Skin of body (tissue), 2 donors: Measurements from ENCODE around the gene AGPAT3. TPM values are rescaled to one million over a fixed set of nuclear protein-coding genes. Genes with fewer than 3 reads are reported as not detected.

Experiments
- DNase-seq: peaks from one replicate; lab custom pipeline; 2025; lab: John Stamatoyannopoulos, UW
- total RNA-seq: library from RNA; depleted of rRNA; stranded (reverse); fragments of >200 nt; gene quantifications from one replicate; pipeline ENCODE4 v1.2.3, GENCODE V29; 2014

Gene AGPAT3
- total RNA-seq, 1 donor from 2014 or later, result 27.0 TPM

- no peak for DNase-seq
Measured at GRCh38 chr21:43973634-43973955, 108.6 kb downstream of the AGPAT3 start.

GRCh38 chr21:43974791-43975468 lies 109.9 kb downstream of the AGPAT3 start:
- DNase-seq, result peak; percentile 10

- peak; percentile 25 for DNase-seq
Measured at GRCh38 chr21:43975469-43976098, 110.6 kb downstream of the AGPAT3 start.

- DNase-seq, result no peak
Measured at GRCh38 chr21:43976661-43977060, 111.6 kb downstream of the AGPAT3 start.

GRCh38 chr21:43978060-43978459 lies 113.0 kb downstream of the AGPAT3 start:
- no peak for DNase-seq

GRCh38 chr21:43979654-43980053 lies 114.6 kb downstream of the AGPAT3 start:
- no peak for DNase-seq

GRCh38 chr21:43981151-43981870 lies 116.3 kb downstream of the AGPAT3 start:
- no peak for DNase-seq

GRCh38 chr21:43981871-43982210 lies 116.8 kb downstream of the AGPAT3 start:
- no peak for DNase-seq

- DNase-seq, result no peak
Measured at GRCh38 chr21:43982489-43983078, 117.6 kb downstream of the AGPAT3 start.

GRCh38 chr21:43983390-43983789 lies 118.4 kb downstream of the AGPAT3 start:
- DNase-seq, result no peak

GRCh38 chr21:43983860-43984420 lies 118.9 kb downstream of the AGPAT3 start:
- no peak for DNase-seq

- no peak for DNase-seq
Measured at GRCh38 chr21:43984905-43985689, 120.1 kb downstream of the AGPAT3 start.

GRCh38 chr21:43985690-43986251 lies 120.7 kb downstream of the AGPAT3 start:
- DNase-seq, result no peak

GRCh38 chr21:43986544-43987451 lies 121.8 kb downstream of the AGPAT3 start:
- DNase-seq, result no peak

GRCh38 chr21:43987509-43987908 lies 122.5 kb downstream of the AGPAT3 start:
- no peak for DNase-seq

- no peak for DNase-seq
Measured at GRCh38 chr21:43988016-43988415, 123.0 kb downstream of the AGPAT3 start.

GRCh38 chr21:43988506-43989230 lies 123.6 kb downstream of the AGPAT3 start:
- no peak for DNase-seq

GRCh38 chr21:43989401-43989800 lies 124.4 kb downstream of the AGPAT3 start:
- DNase-seq, result no peak

- DNase-seq, result no peak
Measured at GRCh38 chr21:43991447-43991991, 126.5 kb downstream of the AGPAT3 start.
